Neural cell (in vitro differentiated cells): Measurements from ENCODE around the gene ESF1.

Experiments used
- EP300 ChIP-seq: fragments of 450-650 bp; conservative IDR thresholded peaks from 2 replicates; pipeline ENCODE4 v1.6.1; 2014; ENCODE audit warnings: antibody characterized with exemption, mild to moderate bottlenecking, moderate library complexity; ENCODE audit not compliant: poor library complexity, severe bottlenecking
- EZH2 ChIP-seq: fragments of 200-600, 300-800 bp; shearing (Covaris generic), sonication (generic); IDR thresholded peaks from 2 replicates; pipeline ENCODE4 v1.6.1; 2014; ENCODE audit warnings: antibody characterized with exemption, low read length, borderline replicate concordance, mild to moderate bottlenecking; ENCODE audit not compliant: insufficient read depth, poor library complexity, severe bottlenecking
- TAF1 ChIP-seq: IDR thresholded peaks from 2 replicates; pipeline ENCODE4 v1.6.1; 2012; ENCODE audit warnings: low read depth
- TF ChIP-seq, protein P1 (sequence below): fragments of 450-650 bp; IDR thresholded peaks from 2 replicates; pipeline ENCODE4 v1.5.1; 2014; ENCODE audit warnings: antibody characterized with exemption, mild to moderate bottlenecking, moderate library complexity; ENCODE audit not compliant: poor library complexity, severe bottlenecking

DNA sequence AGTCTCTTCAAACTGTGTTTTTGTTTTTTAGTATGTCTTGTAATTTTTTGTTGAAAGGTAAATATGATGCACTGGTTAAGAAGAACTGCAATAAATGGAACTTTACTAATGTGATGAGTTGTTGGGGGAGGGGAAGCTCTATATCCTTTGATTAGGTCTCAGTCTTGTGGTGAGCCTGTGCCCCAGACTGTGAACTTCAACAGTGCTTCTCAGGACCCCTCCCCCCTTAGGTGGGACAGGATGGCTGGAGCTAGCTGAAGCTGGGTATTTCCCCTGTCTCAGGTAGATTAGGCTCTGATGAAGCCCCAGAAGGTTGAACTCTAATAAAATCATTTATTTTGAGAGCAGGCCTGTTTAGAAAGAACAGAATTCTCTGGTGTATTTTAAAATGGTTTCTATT, 114.6 kb downstream of the ESF1 start:
- no peak for TF ChIP-seq EP300
- no peak for TF ChIP-seq EZH2
- TF ChIP-seq, protein P1, sequence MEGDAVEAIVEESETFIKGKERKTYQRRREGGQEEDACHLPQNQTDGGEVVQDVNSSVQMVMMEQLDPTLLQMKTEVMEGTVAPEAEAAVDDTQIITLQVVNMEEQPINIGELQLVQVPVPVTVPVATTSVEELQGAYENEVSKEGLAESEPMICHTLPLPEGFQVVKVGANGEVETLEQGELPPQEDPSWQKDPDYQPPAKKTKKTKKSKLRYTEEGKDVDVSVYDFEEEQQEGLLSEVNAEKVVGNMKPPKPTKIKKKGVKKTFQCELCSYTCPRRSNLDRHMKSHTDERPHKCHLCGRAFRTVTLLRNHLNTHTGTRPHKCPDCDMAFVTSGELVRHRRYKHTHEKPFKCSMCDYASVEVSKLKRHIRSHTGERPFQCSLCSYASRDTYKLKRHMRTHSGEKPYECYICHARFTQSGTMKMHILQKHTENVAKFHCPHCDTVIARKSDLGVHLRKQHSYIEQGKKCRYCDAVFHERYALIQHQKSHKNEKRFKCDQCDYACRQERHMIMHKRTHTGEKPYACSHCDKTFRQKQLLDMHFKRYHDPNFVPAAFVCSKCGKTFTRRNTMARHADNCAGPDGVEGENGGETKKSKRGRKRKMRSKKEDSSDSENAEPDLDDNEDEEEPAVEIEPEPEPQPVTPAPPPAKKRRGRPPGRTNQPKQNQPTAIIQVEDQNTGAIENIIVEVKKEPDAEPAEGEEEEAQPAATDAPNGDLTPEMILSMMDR = no peak
- no peak for TF ChIP-seq TAF1
